Neural cell (in vitro differentiated cells): ENCODE results near the gene NEIL1.

Source experiments
- CTCF ChIP-seq: fragments of 450-650 bp; IDR thresholded peaks from 2 replicates; pipeline ENCODE4 v1.5.1; 2014; ENCODE audit warnings: antibody characterized with exemption, mild to moderate bottlenecking, moderate library complexity; ENCODE audit not compliant: poor library complexity, severe bottlenecking
- REST ChIP-seq: IDR thresholded peaks from 2 replicates; pipeline ENCODE4 v1.6.1; 2012; ENCODE audit warnings: borderline replicate concordance
- SMC3 ChIP-seq: fragments of 450-650 bp; conservative IDR thresholded peaks from 2 replicates; pipeline ENCODE4 v1.6.1; 2014; ENCODE audit warnings: antibody characterized with exemption, mild to moderate bottlenecking, moderate library complexity; ENCODE audit not compliant: poor library complexity

- TF ChIP-seq SMC3 (no peak), CTCF (no peak), REST (no peak)
Measured at GRCh38 chr15:75353604-75354003, 6.8 kb downstream of the NEIL1 start.
